NCI-H524 (cell line): ENCODE data around the gene MRGPRF.

Experiments used
- DNase-seq, 2 experiments: peaks; one replicate each; lab custom pipeline; 2025; lab: John Stamatoyannopoulos, UW

MRGPRF gene

DNA sequence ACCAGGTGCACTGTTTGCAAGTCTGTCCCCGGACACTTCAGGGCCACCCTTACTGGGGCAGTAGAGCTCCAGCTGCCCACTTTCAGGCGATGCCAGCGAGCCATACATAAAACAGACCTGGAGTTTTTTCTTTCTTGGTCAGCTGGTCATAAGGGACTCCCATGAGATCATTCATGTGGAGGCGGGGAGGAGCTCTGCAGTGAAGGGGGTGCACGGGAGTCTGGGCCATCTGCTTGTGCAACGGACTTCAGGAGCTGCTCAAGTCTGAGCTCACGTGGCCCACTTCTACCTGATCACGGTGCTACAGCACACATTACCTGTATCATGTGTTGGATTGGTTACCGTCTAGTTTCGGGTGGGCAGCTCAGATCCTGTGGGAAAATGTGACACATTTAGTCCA, 9.2 kb upstream of the MRGPRF start:
- DNase-seq = peak; percentile 10 to 70

DNA sequence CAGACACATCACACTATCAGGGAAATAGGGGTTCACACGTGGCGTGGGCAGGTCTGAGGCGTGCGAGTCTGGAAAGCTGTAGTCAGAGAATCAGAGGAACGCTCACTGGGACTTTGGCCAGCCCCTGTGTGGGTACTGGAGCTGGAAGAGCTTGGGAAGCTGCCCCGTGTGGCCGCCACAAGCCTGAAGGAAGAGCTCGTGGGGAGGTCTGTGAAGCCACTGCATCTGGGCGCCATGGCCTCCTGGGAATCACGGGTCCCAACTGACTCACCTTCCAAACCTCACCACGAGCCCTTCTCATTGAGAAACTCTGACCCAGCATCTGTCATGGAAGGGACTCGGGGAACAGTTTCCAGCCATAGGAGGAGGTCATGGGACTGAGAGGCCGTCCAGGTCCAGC, 5.9 kb upstream of the MRGPRF start:
- DNase-seq = no peak

DNA sequence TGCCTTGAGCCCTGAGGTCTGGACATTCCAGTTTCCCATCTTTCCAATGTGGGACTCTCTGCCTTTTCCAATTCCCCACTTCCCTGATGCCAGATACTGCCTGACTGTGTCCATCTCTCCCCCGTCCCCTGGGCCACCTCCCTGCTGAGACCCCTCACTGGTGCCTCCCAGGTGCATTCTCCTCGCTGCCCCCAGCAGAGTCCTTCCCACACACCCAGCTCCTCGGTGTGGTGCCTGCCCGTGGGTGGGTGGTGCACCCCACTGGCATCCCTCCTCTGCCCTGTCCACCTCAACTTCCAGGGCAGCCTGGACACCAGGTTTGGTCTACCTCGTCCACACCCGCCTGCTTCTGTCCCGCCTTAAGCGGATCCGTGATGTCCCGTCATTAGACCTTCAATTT, 4.9 kb upstream of the MRGPRF start:
- DNase-seq = no peak

DNA sequence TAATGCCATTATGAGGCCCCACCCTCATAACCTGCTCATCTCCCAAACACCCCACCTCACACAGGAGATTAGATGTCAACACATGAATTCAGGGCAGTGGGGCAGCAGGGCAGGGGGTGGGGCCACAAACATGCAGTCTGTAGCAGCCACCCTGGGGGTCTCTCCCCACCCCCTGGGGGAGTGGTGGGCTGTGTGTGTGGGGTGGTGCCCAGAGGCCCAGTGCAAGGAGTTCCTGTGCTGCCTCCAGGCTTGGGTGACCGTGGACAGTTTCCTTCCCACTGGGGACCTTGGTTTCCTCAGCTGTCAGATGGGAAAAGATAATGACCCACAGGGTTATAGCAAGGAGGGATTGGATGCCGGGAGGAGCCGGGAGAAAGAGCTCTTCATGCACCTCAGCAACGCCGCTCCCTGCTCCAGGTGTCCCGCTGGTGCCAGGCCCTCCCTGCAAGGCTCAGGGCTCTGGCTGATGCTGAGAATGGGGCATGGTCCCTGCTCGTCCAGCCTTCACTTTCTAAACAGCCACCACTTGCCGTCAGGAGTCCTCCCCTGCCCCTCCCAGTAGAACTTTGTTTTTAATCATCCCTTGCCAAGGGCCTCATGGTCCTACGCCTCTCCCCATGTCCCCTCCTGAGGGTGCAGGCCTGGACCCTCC, 2.0 kb upstream of the MRGPRF start:
- DNase-seq = no peak

DNA sequence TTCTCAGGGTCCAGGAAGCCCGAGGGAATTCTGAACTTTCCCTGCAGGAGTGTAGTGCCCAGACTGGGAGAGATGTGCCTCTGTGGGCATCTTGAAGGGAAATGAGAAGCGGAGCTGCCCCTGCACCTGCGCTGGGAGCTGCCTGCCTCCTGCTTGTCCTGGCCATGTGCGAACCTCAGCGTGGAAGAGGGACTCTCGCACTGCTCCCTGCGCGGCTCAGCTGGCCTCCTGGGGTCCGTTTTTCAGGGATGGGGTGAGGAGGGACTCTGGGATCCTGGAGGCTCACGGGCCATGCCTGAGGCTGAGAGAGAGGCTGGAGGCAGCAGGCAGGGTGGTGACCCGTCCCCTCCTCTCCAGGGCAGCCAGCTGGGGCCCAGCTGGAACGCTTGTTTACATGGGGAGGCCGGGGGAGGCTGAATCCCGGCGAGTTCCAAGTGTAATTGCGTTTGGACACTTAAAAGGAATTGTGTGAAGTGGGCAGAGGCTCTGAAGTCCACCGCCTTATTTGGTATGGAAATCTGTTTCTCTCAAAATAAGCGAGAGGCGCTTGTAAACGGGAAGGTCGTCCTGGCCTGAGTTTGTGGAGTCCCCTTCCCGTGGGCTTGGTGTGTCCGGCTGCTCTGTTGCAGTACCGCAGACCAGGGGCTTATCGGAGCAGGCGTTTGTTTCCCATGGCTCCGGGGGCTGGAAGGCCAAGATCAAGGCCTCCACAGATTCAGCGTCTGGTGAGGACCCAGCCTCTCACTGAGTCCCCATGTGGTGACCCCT, 1.2 kb upstream of the MRGPRF start:
- DNase-seq = peak; percentile 58 to 79

DNA sequence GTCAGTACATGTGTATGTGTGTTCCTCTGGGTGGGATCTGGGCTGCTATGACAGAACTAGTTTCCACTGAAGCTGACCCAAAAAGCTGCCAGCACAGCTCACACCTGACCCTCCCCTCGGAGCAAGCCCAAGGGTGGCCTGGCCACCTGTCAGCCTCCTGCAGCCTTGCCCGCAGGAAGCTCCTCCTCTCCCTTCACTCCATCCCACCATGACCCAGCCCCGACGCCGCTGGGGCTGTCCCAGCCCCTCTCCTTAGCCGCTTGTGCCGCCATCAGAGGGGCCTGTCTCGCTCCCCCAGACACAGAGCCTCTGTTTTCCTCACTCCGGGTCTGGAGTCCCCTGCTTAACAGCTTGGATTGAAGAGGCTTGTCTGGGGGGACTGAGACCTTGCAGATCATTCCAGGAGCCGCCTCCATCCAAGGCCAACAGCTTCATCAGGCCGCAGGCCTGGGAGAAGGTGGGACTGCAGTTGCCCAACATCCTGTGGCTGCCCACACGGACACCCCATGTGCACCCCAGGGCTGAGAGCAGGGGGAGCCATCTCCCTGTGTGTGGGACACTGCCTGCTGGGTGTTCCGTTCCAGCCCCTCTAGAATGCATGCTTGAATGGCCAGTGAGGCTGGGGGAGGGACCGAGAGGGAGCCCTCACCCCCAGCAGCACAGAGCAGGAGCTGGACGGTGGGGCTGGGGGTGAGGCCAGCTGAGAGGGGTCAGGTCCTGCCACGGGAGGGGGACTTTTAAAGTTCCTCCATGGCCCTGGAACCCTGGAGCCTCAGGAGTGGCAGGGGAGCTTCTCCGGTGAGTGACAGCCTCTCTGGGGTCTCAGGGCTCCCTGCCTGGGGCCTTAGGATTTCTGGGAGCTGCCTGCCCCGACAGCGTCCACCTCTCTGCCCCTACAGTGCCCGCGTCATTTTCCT, 696 bp downstream of the MRGPRF start:
- DNase-seq = no peak

DNA sequence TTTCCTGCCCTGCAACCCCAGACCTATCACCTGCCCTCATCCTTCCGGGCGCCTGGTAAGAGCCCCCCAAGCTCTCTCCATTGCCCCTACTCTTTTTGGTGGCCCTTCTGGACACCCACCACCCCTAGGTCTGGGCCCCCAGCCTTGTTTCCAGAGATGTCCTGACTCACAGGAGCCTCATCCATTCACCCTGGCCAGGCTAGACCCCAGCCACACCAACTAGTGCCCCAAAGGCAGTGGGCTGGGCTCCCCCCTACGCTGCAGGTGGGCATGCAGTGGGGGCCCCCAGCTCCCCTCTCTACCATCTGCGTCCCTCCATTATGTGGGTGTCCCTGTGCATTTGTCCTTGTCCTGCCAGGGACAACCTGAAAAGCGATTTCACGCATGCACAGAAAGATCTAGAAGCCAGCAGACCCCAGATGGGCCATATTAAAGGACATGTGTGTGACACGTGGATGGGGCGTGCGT, 1.4 kb downstream of the MRGPRF start:
- no peak for DNase-seq

DNA sequence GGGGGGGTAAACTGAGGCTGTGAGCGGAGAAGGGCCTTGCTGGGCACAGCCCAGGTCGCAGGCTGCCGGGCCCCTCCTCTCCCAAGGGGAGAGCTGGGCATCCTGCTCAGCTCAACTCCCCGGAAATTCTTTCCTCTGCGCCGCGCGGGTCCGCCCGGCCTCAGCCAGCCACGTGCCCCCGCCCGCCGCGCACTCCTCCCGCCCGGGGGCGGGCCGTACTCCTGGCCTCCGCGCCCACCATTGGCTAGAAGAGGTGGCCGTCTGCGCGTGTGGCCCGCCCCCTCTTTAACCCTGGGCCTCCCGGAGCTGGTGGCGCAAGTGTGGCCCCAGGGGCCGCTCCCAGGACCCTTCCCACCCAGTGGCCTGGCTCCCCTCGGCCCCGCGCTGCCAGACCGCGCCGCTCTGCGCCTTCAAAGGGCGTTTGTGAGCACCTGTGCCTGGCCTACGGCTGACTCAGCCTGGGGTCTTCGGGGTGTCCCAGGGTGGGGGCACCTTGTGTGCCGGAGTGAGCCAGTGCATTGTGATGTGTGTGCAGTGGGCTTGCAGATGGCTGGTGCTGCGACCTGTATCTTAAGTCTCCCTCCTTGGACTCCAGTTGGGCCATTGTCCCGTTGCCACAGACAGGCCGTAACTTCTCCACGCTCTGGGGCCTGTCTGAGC, 2.0 kb downstream of the MRGPRF start:
- peak in 1 of 2 experiments; percentile 42 for DNase-seq

DNA sequence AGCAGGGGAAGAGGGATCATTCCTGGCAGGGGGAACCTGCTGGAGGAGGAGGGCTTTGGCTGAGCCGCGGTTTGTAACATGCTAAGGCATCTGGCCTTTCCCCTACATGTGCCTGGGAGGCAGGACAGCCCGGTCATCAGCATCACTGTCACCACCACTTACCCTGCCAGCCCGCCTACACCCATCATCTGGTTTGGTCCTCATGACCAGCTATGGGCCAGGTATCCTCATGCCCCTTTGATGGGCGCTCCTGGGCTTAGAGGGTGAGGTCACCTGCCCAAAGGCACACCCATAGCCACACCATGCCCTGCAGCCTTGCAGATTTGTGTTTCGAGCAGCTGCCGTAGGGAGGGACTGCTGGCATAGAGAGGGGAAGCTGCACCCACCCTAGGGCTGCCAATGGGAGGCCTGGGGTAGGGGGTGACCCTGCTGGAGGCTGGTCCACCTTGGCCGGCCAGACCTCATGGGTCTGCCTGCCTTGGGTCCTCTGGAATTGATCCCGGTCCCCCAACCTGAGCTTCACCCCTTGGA, 2.6 kb downstream of the MRGPRF start:
- DNase-seq = peak in 1 of 2 experiments; percentile 16

DNA sequence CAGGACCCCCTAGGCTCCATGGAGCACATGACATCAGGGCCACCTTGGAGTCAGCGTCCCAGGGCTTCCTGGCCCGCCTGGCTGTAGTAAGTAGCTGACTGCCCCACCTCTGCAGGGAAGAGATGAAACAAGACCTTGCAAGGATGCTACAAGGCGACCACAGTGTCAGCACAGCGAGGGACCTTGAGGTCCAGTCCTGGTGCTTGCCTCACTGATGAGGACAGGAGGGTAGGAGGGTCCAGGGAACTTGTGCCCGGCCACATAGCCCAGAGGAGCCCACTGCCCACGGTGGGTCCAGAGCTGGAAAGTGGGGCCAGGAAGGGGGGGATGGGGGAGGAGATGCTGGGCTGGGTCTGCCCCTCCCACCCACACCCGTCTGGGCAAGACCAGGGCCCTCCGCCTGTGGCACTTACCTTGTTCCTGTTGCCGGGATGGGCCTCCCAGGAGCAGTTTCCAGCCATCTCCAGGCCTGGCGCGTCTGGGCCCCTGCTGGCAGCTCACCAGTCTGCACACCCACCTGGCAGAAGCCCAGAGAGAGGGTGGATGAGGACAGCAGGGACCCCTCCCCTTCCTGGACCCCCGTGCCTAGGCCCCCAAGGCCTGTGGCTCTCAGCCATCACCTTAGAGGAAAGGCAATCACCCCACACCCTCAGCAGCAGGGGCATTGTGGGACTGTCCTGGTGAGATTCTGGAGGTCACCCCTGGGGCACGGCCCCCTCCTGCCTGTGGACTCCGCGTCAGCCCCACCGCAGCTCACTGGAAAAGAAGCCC, 3.4 kb downstream of the MRGPRF start:
- DNase-seq = no peak

DNA sequence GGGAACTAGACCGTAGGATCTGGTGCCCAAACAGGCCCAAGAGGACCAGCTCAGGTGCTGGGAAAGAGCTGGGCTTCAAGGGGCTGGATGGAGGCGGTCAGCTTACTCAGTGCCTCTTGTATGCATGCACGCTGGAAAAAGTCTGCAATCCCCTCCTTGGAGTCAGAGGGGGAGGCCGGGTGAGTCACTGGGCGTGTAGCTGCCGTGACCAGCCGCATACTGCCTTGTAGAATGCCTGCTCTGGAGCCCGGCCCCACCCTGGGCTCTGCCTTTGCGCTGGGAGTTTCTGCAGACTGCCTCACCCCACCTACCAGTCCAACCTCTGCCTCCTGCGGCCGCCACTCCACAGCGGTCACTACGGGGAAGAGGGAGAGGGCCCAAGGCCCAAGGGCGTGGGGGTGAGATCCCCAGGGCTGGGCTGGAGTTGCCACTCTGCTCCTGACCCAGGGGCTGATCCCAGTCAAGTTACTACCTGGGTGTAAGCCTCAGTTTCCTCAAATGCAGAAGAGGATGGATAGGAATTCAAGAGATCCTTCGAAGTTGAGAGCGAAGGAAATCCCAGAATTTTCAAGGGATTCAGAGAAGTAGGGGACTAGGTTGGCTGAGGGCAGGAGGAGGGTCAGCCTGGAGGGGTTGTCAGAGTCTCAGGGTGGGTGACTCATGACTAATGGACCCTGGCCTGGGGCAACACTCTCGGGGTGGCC, 4.2 kb downstream of the MRGPRF start:
- DNase-seq = no peak

DNA sequence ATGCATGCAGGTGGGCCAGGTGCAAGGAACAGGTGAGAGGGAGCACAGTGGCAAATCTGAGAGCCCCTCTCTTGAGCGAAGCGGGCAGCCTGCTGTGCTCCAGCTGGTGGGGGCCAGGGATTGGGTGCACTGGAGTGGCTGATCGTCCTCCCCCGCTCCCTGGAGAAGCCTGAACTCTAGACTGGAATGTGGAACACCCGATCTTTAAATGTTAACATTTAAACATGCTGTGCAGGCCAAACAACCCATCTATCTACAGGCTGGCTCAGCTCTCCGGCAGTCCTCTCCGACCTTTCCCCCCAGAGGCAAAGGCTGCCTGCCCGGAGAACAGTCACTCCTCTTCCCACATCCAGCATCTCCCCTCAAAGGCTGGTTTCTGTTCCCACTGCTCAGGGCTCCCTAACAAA, 5.1 kb downstream of the MRGPRF start:
- no peak for DNase-seq

DNA sequence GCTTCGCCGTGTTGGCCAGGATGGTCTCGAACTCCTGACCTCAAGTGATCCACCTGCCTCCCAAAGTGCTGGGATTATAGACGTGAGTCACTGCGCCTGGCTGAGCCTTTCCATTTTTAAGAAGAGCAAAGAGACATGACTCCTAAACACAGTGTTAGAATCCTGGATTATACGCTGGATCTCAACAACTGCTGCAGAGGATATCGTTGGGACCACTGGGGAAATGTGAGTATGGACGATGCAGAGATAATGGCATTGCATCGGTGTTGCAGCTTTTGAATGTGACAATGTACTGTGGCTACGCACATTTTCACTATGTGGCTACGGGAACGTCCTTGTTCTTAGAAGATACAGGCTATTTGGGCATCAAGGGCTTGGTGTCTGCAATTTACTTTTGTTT, 6.2 kb downstream of the MRGPRF start:
- no peak for DNase-seq

DNA sequence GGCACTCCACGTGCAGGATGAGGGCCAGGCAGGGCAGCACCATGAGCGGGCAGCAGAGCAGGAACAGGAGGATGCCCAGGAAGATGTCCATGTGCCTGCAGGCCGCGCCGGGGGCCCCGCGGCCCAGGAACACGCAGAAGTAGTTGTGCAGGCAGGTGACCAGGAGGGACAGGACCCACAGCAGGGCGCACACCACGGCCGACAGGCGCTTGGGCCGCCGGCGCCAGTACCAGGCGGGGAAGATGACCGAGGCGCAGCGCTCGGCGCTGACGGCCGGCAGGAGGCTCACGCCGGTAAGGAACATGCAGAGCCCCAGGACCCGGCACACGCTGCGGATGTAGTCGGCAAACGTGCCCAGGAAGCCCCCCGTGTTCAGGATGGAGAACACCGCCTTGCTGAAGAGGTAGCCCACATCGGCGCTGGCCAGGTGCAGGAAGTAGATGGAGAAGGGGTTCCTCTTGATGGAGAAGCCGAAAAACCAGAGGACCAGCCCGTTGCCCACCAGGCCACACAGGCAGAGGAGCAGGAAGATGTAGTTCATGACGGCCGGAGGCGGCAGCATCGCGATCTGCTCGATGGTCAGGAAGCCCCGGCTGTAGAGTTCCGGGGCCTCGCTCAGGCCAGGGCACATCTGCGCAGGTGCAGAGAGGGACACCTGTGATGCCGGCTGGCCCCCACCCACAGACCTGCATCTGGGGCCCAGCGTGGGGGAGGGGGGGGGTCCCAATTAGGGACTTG, 7.2 kb downstream of the MRGPRF start:
- DNase-seq = no peak

DNA sequence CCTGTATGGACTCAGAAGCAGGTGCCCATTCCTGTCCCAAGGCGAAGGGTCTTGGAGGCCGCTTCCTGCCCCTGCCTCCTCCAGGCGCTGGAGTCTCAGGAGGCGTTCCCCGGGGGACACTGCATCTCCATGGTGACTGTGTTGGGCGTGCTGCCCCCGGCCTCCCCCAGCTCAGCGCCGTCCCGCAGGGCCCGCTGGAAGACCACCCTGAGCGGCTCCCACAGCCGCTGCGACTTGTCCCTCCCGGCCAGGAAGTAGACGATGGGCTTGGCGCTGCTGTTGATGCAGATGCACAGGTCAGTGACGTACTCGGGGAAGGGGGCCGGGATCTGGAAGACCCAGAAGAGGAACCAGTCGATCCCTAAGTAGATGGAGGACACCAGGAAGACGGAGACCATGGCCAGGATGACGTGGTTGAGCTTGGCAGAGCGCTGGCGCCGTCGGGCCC, 7.8 kb downstream of the MRGPRF start:
- DNase-seq = no peak

DNA sequence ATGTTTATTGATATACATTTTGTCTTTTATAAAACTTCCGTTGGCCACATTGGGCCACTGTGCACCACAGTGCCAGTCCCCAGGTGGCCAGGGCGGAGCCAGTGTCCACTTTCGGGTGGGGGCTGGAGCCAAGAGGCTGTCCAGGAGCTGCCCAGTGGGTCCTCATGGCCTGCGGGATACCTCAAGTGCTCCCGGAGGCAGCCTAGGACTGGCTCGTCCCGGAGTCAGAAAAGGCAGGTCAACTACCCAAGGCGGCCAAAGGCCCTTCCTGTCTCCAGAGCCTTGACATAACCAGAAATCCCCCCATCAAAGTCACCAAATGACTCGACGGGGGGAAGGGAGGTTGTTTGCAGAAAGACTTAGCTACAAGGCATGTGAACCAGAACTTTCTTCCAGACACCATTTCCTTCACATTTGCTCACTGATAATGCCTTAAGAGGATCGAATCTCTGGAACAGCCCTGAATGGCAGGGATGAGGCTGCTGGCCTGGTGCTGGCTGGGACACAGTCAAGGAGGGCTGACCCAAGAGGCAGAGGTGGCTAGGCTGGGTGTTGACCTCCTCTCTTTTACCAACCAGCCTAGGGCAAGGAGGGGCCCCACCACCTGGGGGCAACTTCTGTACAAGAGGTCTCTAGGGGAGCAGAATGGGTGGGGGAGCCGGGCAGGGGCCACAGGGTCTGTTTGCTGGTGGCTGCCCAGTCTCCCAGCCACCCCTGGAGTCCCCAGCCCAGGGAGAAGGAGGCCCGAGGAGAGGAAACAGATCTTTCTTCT, 8.4 kb downstream of the MRGPRF start:
- DNase-seq = no peak

DNA sequence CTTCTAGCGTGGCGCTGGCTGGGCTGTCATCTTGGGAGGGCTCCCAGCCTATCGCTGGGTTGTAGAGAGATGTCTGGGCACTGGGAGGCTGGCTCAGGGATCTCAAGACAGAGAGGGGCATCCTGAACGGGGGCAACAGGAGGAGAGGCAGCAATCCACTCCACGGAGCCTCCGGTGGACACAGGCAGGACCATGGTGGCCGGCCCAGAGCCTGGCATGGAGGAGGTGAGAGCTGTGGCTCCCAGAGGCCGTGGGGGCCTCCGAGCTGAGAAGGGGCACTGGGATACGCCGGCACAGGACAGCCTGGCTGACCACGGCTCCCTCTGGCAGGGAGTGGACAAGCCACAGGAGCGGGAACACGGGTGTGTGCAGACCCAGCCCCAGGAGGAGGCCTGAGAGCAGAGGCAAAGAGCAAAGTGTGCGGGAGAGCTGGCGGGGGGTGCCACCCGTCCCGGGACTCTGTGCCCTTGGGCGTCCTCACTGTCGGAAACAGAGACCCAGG, 9.1 kb downstream of the MRGPRF start:
- no peak for DNase-seq

DNA sequence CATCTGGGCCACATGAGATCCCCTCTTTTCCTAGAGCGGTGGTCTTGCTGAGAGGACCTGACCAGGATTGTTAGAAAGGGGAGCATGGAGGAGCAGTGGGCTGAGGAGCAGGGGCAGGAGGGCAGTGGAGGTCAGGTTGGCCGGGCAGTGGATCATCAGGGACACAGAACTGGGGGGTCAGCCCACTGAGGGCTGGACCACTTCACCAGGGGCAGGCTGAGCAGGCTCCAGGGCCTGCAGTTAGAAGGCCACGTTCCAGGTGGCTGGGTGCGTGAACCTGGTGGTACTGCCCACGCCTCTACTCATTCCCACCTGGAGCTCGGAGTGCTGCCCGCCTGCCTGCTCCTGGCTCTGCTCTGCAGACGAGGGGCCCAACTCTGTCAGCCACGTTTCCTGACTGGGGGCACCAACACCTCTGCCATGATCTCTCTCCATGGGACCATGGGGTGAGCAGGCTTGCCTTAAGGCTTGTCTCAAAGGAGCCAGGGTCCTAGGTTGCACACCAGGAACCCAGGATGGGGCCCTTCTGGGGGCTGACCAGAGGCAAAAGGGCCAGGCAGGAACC, 9.7 kb downstream of the MRGPRF start:
- no peak for DNase-seq
